K562 (cell line): ENCODE measurements around the gene LZTR1. TPM values are rescaled to one million over a fixed set of nuclear protein-coding genes. Genes with fewer than 3 reads are reported as not detected.
A peak's percentile ranks its signal among the peaks of the same experiment; 100 is the strongest.

Experiments used
- ATF1 ChIP-seq, 2 experiments: fragments of 450-650 bp in 1 of 2; IDR thresholded peaks; 2 replicates each; pipeline ENCODE4 v1.6.1; 2016; ENCODE audit warnings: missing compliant biosample characterization in 1 of 2, missing genetic modification characterization in 1 of 2
- BCOR ChIP-seq: fragments of 450-650 bp; IDR thresholded peaks from 2 replicates; pipeline ENCODE4 v1.6.1; 2016
- ETS1 ChIP-seq: conservative IDR thresholded peaks from 2 replicates; pipeline ENCODE4 v1.6.1; 2011; ENCODE audit warnings: low read depth, mild to moderate bottlenecking, low read length; ENCODE audit not compliant: control insufficient read depth
- FOXA3 ChIP-seq, 2 experiments: fragments of 450-650 bp in 1 of 2; sonication (generic) in 1 of 2; formaldehyde crosslinking; IDR thresholded peaks in 1 of 2; conservative IDR thresholded peaks in 1 of 2; 2 replicates each; pipeline versions ENCODE4 v1.4.0 to v1.8.0; 2020 to 2022; ENCODE audit warnings: mild to moderate bottlenecking in 2 of 2, missing genetic modification reagents in 1 of 2
- HOXB6 ChIP-seq: fragments of 250-450 bp; sonication (Bioruptor Pico); IDR thresholded peaks from 2 replicates; pipeline ENCODE4 v1.5.1; 2022; ENCODE audit warnings: mild to moderate bottlenecking, borderline replicate concordance
- KAT7 ChIP-seq: sonication (generic); formaldehyde crosslinking; IDR thresholded peaks from 2 replicates; pipeline ENCODE4 v1.8.0; 2022; ENCODE audit warnings: missing genetic modification reagents, mild to moderate bottlenecking, borderline replicate concordance
- SNIP1 ChIP-seq: fragments of 450-650 bp; IDR thresholded peaks from 2 replicates; pipeline ENCODE4 v1.7.1; 2017; ENCODE audit warnings: low read depth, mild to moderate bottlenecking
- SPI1 ChIP-seq: IDR thresholded peaks from 2 replicates; pipeline ENCODE4 v1.6.1; 2011; ENCODE audit warnings: low read depth, low read length, control low read depth, borderline replicate concordance
- TBL1XR1 ChIP-seq, 2 experiments: IDR thresholded peaks; 2 replicates each; pipeline ENCODE4 v1.6.1; 2012; ENCODE audit warnings: improper control_type of control experiment in 2 of 2, low read length in 2 of 2, mild to moderate bottlenecking in 1 of 2
- TEAD4 ChIP-seq, 2 experiments: sonication (generic) in 1 of 2; formaldehyde crosslinking in 1 of 2; IDR thresholded peaks; 2 replicates each; pipeline versions ENCODE4 v1.6.1 to v1.8.0; 2012 to 2022; ENCODE audit warnings: borderline replicate concordance in 1 of 2, inconsistent platforms in 1 of 2, low read length in 1 of 2, mild to moderate bottlenecking in 1 of 2, missing genetic modification reagents in 1 of 2
- ZBTB1 ChIP-seq: sonication (generic); formaldehyde crosslinking; IDR thresholded peaks from 2 replicates; pipeline ENCODE4 v1.8.1; 2023; ENCODE audit warnings: missing genetic modification reagents, low read depth, mild to moderate bottlenecking, borderline replicate concordance
- ZKSCAN3 ChIP-seq: fragments of 250-450 bp; sonication (Bioruptor Pico); IDR thresholded peaks from 2 replicates; pipeline ENCODE4 v1.4.0; 2020
- polyA plus RNA-seq, 8 experiments: library from polyadenylated mRNA; depleted of rRNA in 4 of 8; stranded (reverse) in 5 of 8; unstranded in 3 of 8; fragments of >200 nt; fragmentation: Nextera tagmentation in 2 of 8; fragmentation: Illumina TruSeq in 1 of 8; extraction: Ambion mirVana in 2 of 8; extraction: Trizol in 1 of 8; gene quantifications; 2 replicates each; pipeline versions ENCODE4 v1.2.1 to v1.2.3, GENCODE V29; 2011 to 2014; ENCODE audit warnings: inconsistent platforms in 1 of 8, missing spikeins in 1 of 8
- total RNA-seq, 7 experiments: library from RNA; depleted of rRNA in 6 of 7; stranded (reverse); fragments of >200 nt in 6 of 7; fragmentation: Illumina TruSeq in 2 of 7; extraction: Trizol in 2 of 7; gene quantifications; 2 replicates each; pipeline versions ENCODE4 v1.2.1 to v1.2.3, GENCODE V29; 2011 to 2021; ENCODE audit warnings: low replicate concordance in 1 of 7
- TF ChIP-seq, protein P1 (sequence below): sonication (generic); formaldehyde crosslinking; IDR thresholded peaks from 2 replicates; pipeline ENCODE4 v1.8.0; 2023; ENCODE audit warnings: mild to moderate bottlenecking, missing genetic modification reagents
- TF ChIP-seq, protein P2 (sequence below): sonication (generic); formaldehyde crosslinking; IDR thresholded peaks from 2 replicates; pipeline ENCODE4 v1.8.0; 2023; ENCODE audit warnings: missing genetic modification reagents, mild to moderate bottlenecking, borderline replicate concordance

The LZTR1 gene
- total and polyA plus RNA-seq, 9 of the 15 experiments (the other 6 are each of a cell fraction or from before 2014, with no cell fraction given) = 2.2 to 135 (median 63.0) TPM

DNA sequence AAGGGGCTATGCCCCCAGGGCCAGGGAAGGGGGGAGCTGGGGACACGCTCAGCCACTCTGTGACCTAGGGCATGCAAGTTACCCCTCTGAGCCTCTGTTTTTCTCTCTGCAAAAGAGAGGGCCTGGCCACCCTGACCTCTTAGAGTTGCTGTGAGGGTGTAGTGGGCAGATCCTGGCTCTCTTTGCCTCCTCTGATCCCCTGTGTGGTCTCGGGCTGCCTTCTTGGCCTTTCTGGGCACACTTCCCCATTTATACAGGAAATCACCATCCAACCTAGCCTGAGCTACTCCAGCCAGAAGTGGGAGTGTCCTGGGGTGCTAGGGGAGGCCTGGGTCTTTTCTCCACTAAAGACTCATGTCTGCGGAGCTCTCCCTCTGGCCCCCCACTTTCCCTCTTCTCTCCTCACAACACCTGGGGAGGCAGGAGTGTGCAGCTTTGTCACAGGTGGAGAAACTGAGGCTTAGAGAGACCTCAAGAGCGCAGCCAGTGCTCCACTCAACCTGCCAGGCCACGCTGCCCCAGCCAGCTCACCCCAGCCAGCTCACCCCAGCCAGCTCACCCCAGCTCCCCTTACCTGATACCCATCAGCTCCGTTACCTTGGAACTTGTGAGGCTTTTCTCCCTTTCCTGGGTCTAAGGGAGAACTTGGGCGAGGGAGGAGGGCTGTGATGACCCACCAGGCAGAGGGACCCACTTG is 13.7 kb upstream of the LZTR1 start (continued):
- 0 out of 2 replicates have a peak, but pooled peaks have one; percentile 4 for TF ChIP-seq ETS1
- TF ChIP-seq BCOR = 0 out of 2 replicates have a peak, but pooled peaks have one; percentile 26
- TF ChIP-seq TEAD4 (IDR thresholded peaks at IDR 0.05; ENCODE audit: low read length) = no peak
- TF ChIP-seq TEAD4 (CRISPR knock-in tag; IDR thresholded peaks at IDR 0.05; ENCODE audit: borderline replicate concordance) = peak; percentile 33; the same call in 1 of the 2 replicates
- TF ChIP-seq, protein P1, sequence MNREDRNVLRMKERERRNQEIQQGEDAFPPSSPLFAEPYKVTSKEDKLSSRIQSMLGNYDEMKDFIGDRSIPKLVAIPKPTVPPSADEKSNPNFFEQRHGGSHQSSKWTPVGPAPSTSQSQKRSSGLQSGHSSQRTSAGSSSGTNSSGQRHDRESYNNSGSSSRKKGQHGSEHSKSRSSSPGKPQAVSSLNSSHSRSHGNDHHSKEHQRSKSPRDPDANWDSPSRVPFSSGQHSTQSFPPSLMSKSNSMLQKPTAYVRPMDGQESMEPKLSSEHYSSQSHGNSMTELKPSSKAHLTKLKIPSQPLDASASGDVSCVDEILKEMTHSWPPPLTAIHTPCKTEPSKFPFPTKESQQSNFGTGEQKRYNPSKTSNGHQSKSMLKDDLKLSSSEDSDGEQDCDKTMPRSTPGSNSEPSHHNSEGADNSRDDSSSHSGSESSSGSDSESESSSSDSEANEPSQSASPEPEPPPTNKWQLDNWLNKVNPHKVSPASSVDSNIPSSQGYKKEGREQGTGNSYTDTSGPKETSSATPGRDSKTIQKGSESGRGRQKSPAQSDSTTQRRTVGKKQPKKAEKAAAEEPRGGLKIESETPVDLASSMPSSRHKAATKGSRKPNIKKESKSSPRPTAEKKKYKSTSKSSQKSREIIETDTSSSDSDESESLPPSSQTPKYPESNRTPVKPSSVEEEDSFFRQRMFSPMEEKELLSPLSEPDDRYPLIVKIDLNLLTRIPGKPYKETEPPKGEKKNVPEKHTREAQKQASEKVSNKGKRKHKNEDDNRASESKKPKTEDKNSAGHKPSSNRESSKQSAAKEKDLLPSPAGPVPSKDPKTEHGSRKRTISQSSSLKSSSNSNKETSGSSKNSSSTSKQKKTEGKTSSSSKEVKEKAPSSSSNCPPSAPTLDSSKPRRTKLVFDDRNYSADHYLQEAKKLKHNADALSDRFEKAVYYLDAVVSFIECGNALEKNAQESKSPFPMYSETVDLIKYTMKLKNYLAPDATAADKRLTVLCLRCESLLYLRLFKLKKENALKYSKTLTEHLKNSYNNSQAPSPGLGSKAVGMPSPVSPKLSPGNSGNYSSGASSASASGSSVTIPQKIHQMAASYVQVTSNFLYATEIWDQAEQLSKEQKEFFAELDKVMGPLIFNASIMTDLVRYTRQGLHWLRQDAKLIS (CRISPR knock-in tag) = 0 out of 2 replicates have a peak, but pooled peaks have one; percentile 36
- TF ChIP-seq, protein P2, sequence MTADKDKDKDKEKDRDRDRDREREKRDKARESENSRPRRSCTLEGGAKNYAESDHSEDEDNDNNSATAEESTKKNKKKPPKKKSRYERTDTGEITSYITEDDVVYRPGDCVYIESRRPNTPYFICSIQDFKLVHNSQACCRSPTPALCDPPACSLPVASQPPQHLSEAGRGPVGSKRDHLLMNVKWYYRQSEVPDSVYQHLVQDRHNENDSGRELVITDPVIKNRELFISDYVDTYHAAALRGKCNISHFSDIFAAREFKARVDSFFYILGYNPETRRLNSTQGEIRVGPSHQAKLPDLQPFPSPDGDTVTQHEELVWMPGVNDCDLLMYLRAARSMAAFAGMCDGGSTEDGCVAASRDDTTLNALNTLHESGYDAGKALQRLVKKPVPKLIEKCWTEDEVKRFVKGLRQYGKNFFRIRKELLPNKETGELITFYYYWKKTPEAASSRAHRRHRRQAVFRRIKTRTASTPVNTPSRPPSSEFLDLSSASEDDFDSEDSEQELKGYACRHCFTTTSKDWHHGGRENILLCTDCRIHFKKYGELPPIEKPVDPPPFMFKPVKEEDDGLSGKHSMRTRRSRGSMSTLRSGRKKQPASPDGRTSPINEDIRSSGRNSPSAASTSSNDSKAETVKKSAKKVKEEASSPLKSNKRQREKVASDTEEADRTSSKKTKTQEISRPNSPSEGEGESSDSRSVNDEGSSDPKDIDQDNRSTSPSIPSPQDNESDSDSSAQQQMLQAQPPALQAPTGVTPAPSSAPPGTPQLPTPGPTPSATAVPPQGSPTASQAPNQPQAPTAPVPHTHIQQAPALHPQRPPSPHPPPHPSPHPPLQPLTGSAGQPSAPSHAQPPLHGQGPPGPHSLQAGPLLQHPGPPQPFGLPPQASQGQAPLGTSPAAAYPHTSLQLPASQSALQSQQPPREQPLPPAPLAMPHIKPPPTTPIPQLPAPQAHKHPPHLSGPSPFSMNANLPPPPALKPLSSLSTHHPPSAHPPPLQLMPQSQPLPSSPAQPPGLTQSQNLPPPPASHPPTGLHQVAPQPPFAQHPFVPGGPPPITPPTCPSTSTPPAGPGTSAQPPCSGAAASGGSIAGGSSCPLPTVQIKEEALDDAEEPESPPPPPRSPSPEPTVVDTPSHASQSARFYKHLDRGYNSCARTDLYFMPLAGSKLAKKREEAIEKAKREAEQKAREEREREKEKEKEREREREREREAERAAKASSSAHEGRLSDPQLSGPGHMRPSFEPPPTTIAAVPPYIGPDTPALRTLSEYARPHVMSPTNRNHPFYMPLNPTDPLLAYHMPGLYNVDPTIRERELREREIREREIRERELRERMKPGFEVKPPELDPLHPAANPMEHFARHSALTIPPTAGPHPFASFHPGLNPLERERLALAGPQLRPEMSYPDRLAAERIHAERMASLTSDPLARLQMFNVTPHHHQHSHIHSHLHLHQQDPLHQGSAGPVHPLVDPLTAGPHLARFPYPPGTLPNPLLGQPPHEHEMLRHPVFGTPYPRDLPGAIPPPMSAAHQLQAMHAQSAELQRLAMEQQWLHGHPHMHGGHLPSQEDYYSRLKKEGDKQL (CRISPR knock-in tag) = peak; percentile 91
- TF ChIP-seq TBL1XR1 (IDR thresholded peaks at IDR 0.05; ENCODE audit: low read length in 2 of 2) = 0 out of 4 replicates have a peak, but pooled peaks of 1 of the 2 experiments have one; percentile 5
- no peak for TF ChIP-seq ATF1 (CRISPR knock-in tag; IDR thresholded peaks at IDR 0.05)
- TF ChIP-seq ATF1 (tag; IDR thresholded peaks at IDR 0.05) = no peak
- 0 out of 2 replicates have a peak, but pooled peaks have one; percentile 72 for TF ChIP-seq ZBTB1 (CRISPR knock-in tag)
- 0 out of 2 replicates have a peak, but pooled peaks have one; percentile 36 for TF ChIP-seq HOXB6
- peak; percentile 90 for TF ChIP-seq SPI1
- TF ChIP-seq KAT7 (CRISPR knock-in tag) = peak; percentile 70; the same call in 1 of the 2 replicates
- TF ChIP-seq FOXA3 (CRISPR knock-in tag; conservative IDR thresholded peaks at IDR 0.05 in 1 of 2, IDR thresholded peaks at IDR 0.05 in 1 of 2) = no peak
- no peak for TF ChIP-seq SNIP1
- TF ChIP-seq ZKSCAN3 = no peak
